ENCODE results near the gene PCDH15. TPM values are rescaled to one million over a fixed set of nuclear protein-coding genes. Genes with fewer than 3 reads are reported as not detected.

The PCDH15 gene
- total and polyA plus RNA-seq, 2 donors: 0.09 to 0.14 TPM

DNA sequence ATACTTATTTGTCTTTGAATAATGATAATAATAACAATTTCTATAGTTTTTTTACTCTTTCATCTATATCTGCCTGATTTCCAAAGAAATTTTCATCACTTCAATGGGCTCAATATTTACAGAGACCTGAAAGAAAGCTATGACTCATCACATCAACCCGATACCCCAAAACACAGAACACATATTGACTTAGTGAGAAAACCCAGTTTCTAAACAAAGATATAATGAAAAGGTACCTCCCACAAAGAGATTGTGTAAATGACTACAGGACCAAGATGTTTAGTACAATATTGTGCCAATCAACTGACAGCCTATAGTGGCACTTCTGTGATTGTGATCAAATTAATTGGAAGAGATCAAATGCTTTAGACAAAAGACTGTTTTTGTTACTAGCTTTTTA is 133.9 kb downstream of the PCDH15 start:
- Histone ChIP-seq H3K4me1 (ENCODE audit: control insufficient read depth in 2 of 2, insufficient read depth in 2 of 2, low read length in 2 of 2) (no peaks in the 10 kb centered on the region), H3K4me3 (ENCODE audit: low read length in 2 of 2) (no peak overlapping the region), H3K36me3 (ENCODE audit: control insufficient read depth in 2 of 2, insufficient read depth in 2 of 2, low read length in 1 of 2) (no peaks in the 10 kb centered on the region), H3K27me3 (ENCODE audit: control insufficient read depth in 2 of 2, insufficient read depth in 1 of 2, low read length in 1 of 2) (no peaks in the 10 kb centered on the region), H3K9me3 (ENCODE audit: control insufficient read depth in 2 of 2, insufficient read depth in 1 of 2, low read length in 1 of 2) (no peaks in the 10 kb centered on the region), H3K27ac (ENCODE audit: low read depth in 1 of 2, low read length in 1 of 2) (no peak overlapping the region)
- no peak for DNase-seq (ENCODE audit: low read depth in 6 of 9, low spot score in 9 of 9)
- 93% methylated on average over 1 of the region's 1 CpG for WGBS

DNA sequence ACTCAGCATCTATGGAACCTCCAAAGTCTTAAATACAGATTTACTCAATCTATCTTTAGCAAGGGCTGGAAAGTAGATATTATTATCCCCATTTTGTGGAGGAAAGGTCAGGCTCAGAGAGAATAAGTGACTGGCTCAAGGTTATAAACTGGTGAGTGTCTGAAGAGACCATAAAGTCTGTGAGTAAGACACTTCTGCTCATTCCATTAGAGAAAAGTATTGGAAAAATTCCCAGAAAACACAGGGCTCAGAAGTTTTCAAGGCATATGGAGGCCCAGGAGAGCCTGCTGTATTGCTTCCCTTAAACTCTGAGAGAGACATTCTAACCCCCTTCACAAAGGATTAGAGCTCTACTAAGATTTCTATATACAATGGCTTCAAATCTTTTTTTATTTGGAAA is 134.8 kb downstream of the PCDH15 start:
- Histone ChIP-seq H3K9me3 (ENCODE audit: control insufficient read depth in 2 of 2, insufficient read depth in 1 of 2, low read length in 1 of 2) (no peaks in the 10 kb centered on the region), H3K36me3 (ENCODE audit: control insufficient read depth in 2 of 2, insufficient read depth in 2 of 2, low read length in 1 of 2) (no peaks in the 10 kb centered on the region), H3K27me3 (ENCODE audit: control insufficient read depth in 2 of 2, insufficient read depth in 1 of 2, low read length in 1 of 2) (no peaks in the 10 kb centered on the region), H3K4me1 (ENCODE audit: control insufficient read depth in 2 of 2, insufficient read depth in 2 of 2, low read length in 2 of 2) (no peaks in the 10 kb centered on the region), H3K27ac (ENCODE audit: low read depth in 1 of 2, low read length in 1 of 2) (no peak overlapping the region), H3K4me3 (ENCODE audit: low read length in 2 of 2) (no peak overlapping the region)
- DNase-seq (ENCODE audit: low read depth in 6 of 9, low spot score in 9 of 9): no peak

DNA sequence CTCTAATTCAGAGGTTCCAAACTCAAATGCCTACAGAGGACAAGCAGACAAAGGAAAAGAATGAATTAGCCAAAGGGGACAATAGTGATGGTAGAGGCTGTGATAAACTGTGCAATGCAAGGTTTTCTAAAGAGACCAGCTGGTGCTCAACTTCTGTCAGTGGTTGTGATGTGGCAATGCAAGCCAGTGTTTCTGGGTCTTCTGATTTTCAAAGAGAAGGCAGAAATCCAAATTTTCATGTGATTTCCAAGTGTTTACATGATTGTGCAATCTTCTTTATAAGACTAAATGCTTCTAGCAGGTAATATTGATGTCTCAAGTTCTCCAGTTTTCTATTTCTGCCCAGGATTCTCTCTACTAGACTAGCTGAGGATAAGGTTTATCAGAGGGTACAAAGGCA is 135.9 kb downstream of the PCDH15 start:
- Histone ChIP-seq H3K27ac (ENCODE audit: low read depth in 1 of 2, low read length in 1 of 2) (no peak overlapping the region), H3K36me3 (ENCODE audit: control insufficient read depth in 2 of 2, insufficient read depth in 2 of 2, low read length in 1 of 2) (no peaks in the 10 kb centered on the region), H3K9me3 (ENCODE audit: control insufficient read depth in 2 of 2, insufficient read depth in 1 of 2, low read length in 1 of 2) (no peaks in the 10 kb centered on the region), H3K4me3 (ENCODE audit: low read length in 2 of 2) (no peak overlapping the region), H3K4me1 (ENCODE audit: control insufficient read depth in 2 of 2, insufficient read depth in 2 of 2, low read length in 2 of 2) (no peaks in the 10 kb centered on the region), H3K27me3 (ENCODE audit: control insufficient read depth in 2 of 2, insufficient read depth in 1 of 2, low read length in 1 of 2) (no peaks in the 10 kb centered on the region)
- DNase-seq (ENCODE audit: low read depth in 6 of 9, low spot score in 9 of 9): no peak

DNA sequence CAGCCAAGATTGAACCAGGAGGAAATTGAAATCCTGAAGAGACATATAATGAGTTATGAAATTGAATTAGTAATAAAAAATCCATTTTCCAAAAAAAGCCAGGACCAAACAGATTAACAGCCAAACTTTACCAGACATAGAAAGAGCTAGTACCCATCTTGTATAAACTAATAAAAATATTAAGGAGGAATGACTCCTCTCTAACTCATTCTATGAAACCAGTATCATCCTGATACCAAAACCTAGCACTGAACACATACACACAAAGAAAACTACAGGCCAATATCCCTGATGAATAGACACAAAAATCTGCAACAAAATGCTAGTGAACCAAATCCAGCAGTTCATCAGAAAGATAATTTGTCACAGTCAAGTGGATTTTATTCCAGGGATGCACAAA is 140.6 kb downstream of the PCDH15 start:
- no peak overlapping the region for H3K27ac ChIP-seq (ENCODE audit: low read depth in 1 of 2, low read length in 1 of 2)
- DNase-seq (ENCODE audit: low read depth in 6 of 9, low spot score in 9 of 9): no peak
- H3K27me3 ChIP-seq (ENCODE audit: control insufficient read depth in 2 of 2, insufficient read depth in 1 of 2, low read length in 1 of 2): no peaks in the 10 kb centered on the region
- no peaks in the 10 kb centered on the region for H3K36me3 ChIP-seq (ENCODE audit: control insufficient read depth in 2 of 2, insufficient read depth in 2 of 2, low read length in 1 of 2)
- no peaks in the 10 kb centered on the region for H3K4me1 ChIP-seq (ENCODE audit: control insufficient read depth in 2 of 2, insufficient read depth in 2 of 2, low read length in 2 of 2)
- H3K4me3 ChIP-seq (ENCODE audit: low read length in 2 of 2): no peak overlapping the region
- no peaks in the 10 kb centered on the region for H3K9me3 ChIP-seq (ENCODE audit: control insufficient read depth in 2 of 2, insufficient read depth in 1 of 2, low read length in 1 of 2)

DNA sequence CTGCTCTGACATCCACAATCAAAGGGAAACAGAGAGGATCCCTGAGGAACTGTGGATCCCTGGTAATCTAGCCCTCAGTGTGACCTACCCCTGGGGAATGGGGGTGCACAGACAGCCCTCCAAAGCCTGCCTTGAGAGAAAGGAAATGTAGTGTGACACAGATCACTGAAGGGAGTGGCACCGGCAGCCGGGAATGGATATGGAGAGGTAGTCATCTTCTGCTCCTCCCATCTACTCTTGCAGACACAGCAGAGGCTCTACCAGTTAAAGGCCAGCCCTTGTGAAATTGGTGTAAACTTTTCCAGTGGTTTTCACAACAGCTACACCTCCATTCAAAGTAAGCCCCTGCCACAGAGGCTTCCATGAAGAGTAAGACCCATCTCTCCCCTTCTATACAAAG is 144.4 kb downstream of the PCDH15 start:
- H3K4me3 ChIP-seq (ENCODE audit: low read length in 2 of 2): no peak overlapping the region
- no peaks in the 10 kb centered on the region for H3K9me3 ChIP-seq (ENCODE audit: control insufficient read depth in 2 of 2, insufficient read depth in 1 of 2, low read length in 1 of 2)
- DNase-seq (ENCODE audit: low read depth in 6 of 9, low spot score in 9 of 9): no peak
- WGBS: 98% methylated on average over 2 of the region's 2 CpGs
- H3K27ac ChIP-seq (ENCODE audit: low read depth in 1 of 2, low read length in 1 of 2): no peak overlapping the region
- no peaks in the 10 kb centered on the region for H3K36me3 ChIP-seq (ENCODE audit: control insufficient read depth in 2 of 2, insufficient read depth in 2 of 2, low read length in 1 of 2)
- no peaks in the 10 kb centered on the region for H3K27me3 ChIP-seq (ENCODE audit: control insufficient read depth in 2 of 2, insufficient read depth in 1 of 2, low read length in 1 of 2)
- no peaks in the 10 kb centered on the region for H3K4me1 ChIP-seq (ENCODE audit: control insufficient read depth in 2 of 2, insufficient read depth in 2 of 2, low read length in 2 of 2)

DNA sequence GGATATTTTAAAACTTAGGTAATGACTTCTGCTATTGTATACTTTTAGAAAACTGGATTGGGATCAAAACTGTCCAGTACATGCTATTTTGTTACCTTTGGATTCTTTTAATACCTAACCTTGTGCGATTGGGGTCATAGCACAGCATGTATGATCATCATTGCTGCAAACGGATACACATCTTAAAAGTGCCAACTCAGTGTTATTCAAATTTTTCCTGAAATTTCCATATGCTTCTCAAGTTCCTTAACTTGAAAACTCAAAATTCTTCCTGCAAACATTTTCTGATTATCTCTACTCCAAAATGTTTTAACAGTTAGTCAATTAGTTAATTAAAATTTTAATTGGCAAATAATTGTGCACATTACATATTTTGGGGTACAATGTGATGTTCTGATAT is 147.5 kb downstream of the PCDH15 start:
- no peaks in the 10 kb centered on the region for H3K4me1 ChIP-seq (ENCODE audit: control insufficient read depth in 2 of 2, insufficient read depth in 2 of 2, low read length in 2 of 2)
- no peaks in the 10 kb centered on the region for H3K27me3 ChIP-seq (ENCODE audit: control insufficient read depth in 2 of 2, insufficient read depth in 1 of 2, low read length in 1 of 2)

DNA sequence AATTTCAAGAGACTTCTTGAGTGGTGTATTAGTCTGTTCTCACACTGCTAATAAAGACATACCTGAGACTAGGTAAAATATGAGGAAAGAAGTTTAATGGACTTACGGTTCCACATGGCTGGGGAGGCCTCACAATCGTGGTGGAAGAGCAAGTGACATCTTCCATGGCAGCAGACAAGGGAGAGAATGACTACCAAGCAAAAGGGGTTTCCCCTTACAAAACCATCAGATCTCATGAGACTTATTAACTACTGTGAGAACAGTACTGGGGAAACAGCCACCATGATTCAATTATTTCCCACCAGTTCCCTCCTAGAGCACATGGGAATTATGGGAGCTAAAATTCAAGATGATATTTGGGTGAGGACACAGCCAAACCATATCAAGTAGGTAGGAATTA is 150.5 kb downstream of the PCDH15 start:
- Histone ChIP-seq H3K4me3 (ENCODE audit: low read length in 2 of 2) (no peak overlapping the region), H3K9me3 (ENCODE audit: control insufficient read depth in 2 of 2, insufficient read depth in 1 of 2, low read length in 1 of 2) (no peaks in the 10 kb centered on the region), H3K27ac (ENCODE audit: low read depth in 1 of 2, low read length in 1 of 2) (no peak overlapping the region), H3K36me3 (ENCODE audit: control insufficient read depth in 2 of 2, insufficient read depth in 2 of 2, low read length in 1 of 2) (no peaks in the 10 kb centered on the region), H3K4me1 (ENCODE audit: control insufficient read depth in 2 of 2, insufficient read depth in 2 of 2, low read length in 2 of 2) (no peaks in the 10 kb centered on the region), H3K27me3 (ENCODE audit: control insufficient read depth in 2 of 2, insufficient read depth in 1 of 2, low read length in 1 of 2) (no peaks in the 10 kb centered on the region)
- 85% methylated on average over 2 of the region's 2 CpGs for WGBS
- no peak for DNase-seq (ENCODE audit: low read depth in 6 of 9, low spot score in 9 of 9)

More for the DNA sequence above, 147.5 kb downstream of the PCDH15 start:
- no peaks in the 10 kb centered on the region for H3K9me3 ChIP-seq (ENCODE audit: control insufficient read depth in 2 of 2, insufficient read depth in 1 of 2, low read length in 1 of 2)
- DNase-seq (ENCODE audit: low read depth in 6 of 9, low spot score in 9 of 9): no peak
- H3K36me3 ChIP-seq (ENCODE audit: control insufficient read depth in 2 of 2, insufficient read depth in 2 of 2, low read length in 1 of 2): no peaks in the 10 kb centered on the region
- whole genome bisulfite sequencing: 88% methylated on average over 2 of the region's 2 CpGs
- H3K27ac ChIP-seq (ENCODE audit: low read depth in 1 of 2, low read length in 1 of 2): no peak overlapping the region
- no peak overlapping the region for H3K4me3 ChIP-seq (ENCODE audit: low read length in 2 of 2)

DNA sequence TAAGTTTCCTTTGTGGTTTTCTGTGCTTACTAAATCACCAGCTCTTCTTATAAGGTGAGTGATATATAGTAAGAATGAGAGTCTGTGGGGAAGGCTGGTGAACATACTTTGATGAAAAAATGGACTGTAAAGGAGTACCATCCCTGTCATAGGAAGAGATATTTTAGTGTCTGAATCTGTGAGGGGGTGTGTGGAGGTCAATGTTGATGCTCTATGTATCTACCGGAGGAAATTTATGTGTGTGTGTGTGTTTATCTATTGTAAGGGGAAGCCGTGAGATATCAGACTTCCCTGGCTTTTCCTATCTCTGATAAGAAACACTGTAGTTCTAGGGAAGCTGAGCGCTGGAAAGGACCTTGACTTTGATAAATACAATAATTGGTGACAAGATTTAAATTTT is 179.0 kb downstream of the PCDH15 start:
- peaks cover 0 to 3% of the 10 kb centered on the region in 2 donors for H3K9me3 ChIP-seq (ENCODE audit: control insufficient read depth in 2 of 2, insufficient read depth in 1 of 2, low read length in 1 of 2)
- H3K27me3 ChIP-seq (ENCODE audit: control insufficient read depth in 2 of 2, insufficient read depth in 1 of 2, low read length in 1 of 2): no peaks in the 10 kb centered on the region
- WGBS: 13% methylated on average over 3 of the region's 3 CpGs
- no peaks in the 10 kb centered on the region for H3K4me1 ChIP-seq (ENCODE audit: control insufficient read depth in 2 of 2, insufficient read depth in 2 of 2, low read length in 2 of 2)
- no peak overlapping the region for H3K4me3 ChIP-seq (ENCODE audit: low read length in 2 of 2)
- no peaks in the 10 kb centered on the region for H3K36me3 ChIP-seq (ENCODE audit: control insufficient read depth in 2 of 2, insufficient read depth in 2 of 2, low read length in 1 of 2)
- no peak overlapping the region for H3K27ac ChIP-seq (ENCODE audit: low read depth in 1 of 2, low read length in 1 of 2)
- no peak for DNase-seq (ENCODE audit: low read depth in 6 of 9, low spot score in 9 of 9)

DNA sequence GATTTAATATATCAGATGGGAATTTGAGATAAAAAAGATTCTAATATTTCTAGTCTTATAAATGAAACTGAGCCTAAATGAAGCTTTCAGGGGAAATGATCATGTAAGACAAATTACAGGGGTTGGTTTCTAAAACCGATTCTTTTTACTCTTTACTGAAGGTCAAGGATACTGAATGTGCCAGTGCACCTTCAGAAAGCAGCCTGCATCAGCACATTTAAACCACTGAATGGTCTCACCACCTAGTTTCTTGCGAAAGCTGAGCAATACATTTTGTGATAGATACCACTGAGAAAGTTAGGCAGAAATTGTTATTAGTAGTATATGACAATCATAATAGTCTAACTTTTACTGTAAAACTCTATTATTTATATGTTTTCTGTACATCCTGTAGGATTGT is 180.7 kb downstream of the PCDH15 start:
- Histone ChIP-seq H3K4me1 (ENCODE audit: control insufficient read depth in 2 of 2, insufficient read depth in 2 of 2, low read length in 2 of 2) (no peaks in the 10 kb centered on the region), H3K27ac (ENCODE audit: low read depth in 1 of 2, low read length in 1 of 2) (no peak overlapping the region), H3K36me3 (ENCODE audit: control insufficient read depth in 2 of 2, insufficient read depth in 2 of 2, low read length in 1 of 2) (no peaks in the 10 kb centered on the region), H3K9me3 (ENCODE audit: control insufficient read depth in 2 of 2, insufficient read depth in 1 of 2, low read length in 1 of 2) (no peaks in the 10 kb centered on the region), H3K27me3 (ENCODE audit: control insufficient read depth in 2 of 2, insufficient read depth in 1 of 2, low read length in 1 of 2) (no peaks in the 10 kb centered on the region), H3K4me3 (ENCODE audit: low read length in 2 of 2) (no peak overlapping the region)
- DNase-seq (ENCODE audit: low read depth in 6 of 9, low spot score in 9 of 9): no peak
- 72% methylated on average over 2 of the region's 2 CpGs for WGBS

DNA sequence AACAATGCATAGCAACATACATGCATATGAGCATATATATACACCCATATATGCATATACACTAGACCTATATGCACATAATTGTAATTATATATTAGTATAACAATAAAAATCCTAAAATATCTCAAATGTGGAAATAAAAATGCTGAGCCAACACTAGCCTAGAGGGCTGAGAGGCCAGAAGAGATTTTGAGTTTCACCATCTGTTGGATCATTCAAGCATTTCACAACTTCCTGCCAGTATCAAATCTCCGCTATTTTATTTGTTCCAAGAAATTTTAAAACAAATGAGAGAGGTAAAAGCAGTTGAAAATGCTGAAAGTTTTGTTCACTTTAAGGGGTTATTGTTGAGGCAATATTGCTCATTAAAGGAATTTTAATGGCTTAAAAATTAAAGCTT is 187.0 kb downstream of the PCDH15 start:
- H3K27ac ChIP-seq (ENCODE audit: low read depth in 1 of 2, low read length in 1 of 2): no peak overlapping the region
- H3K27me3 ChIP-seq (ENCODE audit: control insufficient read depth in 2 of 2, insufficient read depth in 1 of 2, low read length in 1 of 2): no peaks in the 10 kb centered on the region
- no peaks in the 10 kb centered on the region for H3K4me1 ChIP-seq (ENCODE audit: control insufficient read depth in 2 of 2, insufficient read depth in 2 of 2, low read length in 2 of 2)
- H3K9me3 ChIP-seq (ENCODE audit: control insufficient read depth in 2 of 2, insufficient read depth in 1 of 2, low read length in 1 of 2): no peaks in the 10 kb centered on the region
- no peaks in the 10 kb centered on the region for H3K36me3 ChIP-seq (ENCODE audit: control insufficient read depth in 2 of 2, insufficient read depth in 2 of 2, low read length in 1 of 2)
- no peak for DNase-seq (ENCODE audit: low read depth in 6 of 9, low spot score in 9 of 9)
- 36% methylated on average over 1 of the region's 1 CpG for WGBS
- H3K4me3 ChIP-seq (ENCODE audit: low read length in 2 of 2): no peak overlapping the region

Data from thymus (tissue), 11 donors.